SK-N-SH treated with all-trans-retinoic acid at 6 μM for 48 hours (cell line): ENCODE measurements around the gene CCL14.

ENCODE experiments used
- ATAC-seq: fragments of 200-7000 bp; cut with Tn5 transposase; 3 replicates; pipeline ENCODE4 v1.9.1; 2020; ENCODE audit warnings: mild to moderate bottlenecking, moderate library complexity
- ARNTL ChIP-seq: fragments of 450-650 bp; formaldehyde crosslinking; IDR thresholded peaks from 2 replicates; pipeline ENCODE4 v1.5.0; 2020; ENCODE audit warnings: low read depth, mild to moderate bottlenecking, moderate library complexity, borderline replicate concordance
- BACH2 ChIP-seq: fragments of 250-450 bp; sonication (Bioruptor Pico); IDR thresholded peaks from 2 replicates; pipeline ENCODE4 v1.9.0; 2021; ENCODE audit warnings: mild to moderate bottlenecking, borderline replicate concordance
- CREB5 ChIP-seq: fragments of 250-450 bp; sonication (Bioruptor Pico); IDR thresholded peaks from 2 replicates; pipeline ENCODE4 v1.5.1; 2020; ENCODE audit warnings: low read depth, mild to moderate bottlenecking, moderate library complexity
- CSRNP3 ChIP-seq: fragments of 250-450 bp; sonication (Bioruptor Pico); IDR thresholded peaks from 2 replicates; pipeline ENCODE4 v1.5.1; 2021; ENCODE audit warnings: mild to moderate bottlenecking, moderate library complexity
- ESRRG ChIP-seq: fragments of 250-450 bp; sonication (Bioruptor Pico); IDR thresholded peaks from 2 replicates; pipeline ENCODE4 v1.6.1; 2021; ENCODE audit warnings: mild to moderate bottlenecking
- GLIS3 ChIP-seq: fragments of 250-450 bp; sonication (Bioruptor Pico); IDR thresholded peaks from 2 replicates; pipeline ENCODE4 v1.5.0; 2020; ENCODE audit warnings: mild to moderate bottlenecking, moderate library complexity
- ISL1 ChIP-seq: fragments of 250-450 bp; sonication (Bioruptor Pico); IDR thresholded peaks from 2 replicates; pipeline ENCODE4 v2.1.2; 2022; ENCODE audit warnings: mild to moderate bottlenecking, moderate library complexity
- PATZ1 ChIP-seq: fragments of 250-450 bp; sonication (Bioruptor Pico); IDR thresholded peaks from 2 replicates; pipeline ENCODE4 v1.8.0; 2020; ENCODE audit warnings: mild to moderate bottlenecking, moderate library complexity, borderline replicate concordance
- POU6F1 ChIP-seq: fragments of 250-450 bp; sonication (Bioruptor Pico); IDR thresholded peaks from 2 replicates; pipeline ENCODE4 v1.8.0; 2021; ENCODE audit warnings: low read depth, mild to moderate bottlenecking, moderate library complexity, borderline replicate concordance
- RARB ChIP-seq: fragments of 250-450 bp; sonication (Bioruptor Pico); IDR thresholded peaks from 2 replicates; pipeline ENCODE4 v1.8.0; 2021; ENCODE audit warnings: mild to moderate bottlenecking, moderate library complexity
- SNAI2 ChIP-seq: fragments of 250-450 bp; sonication (Bioruptor Pico); IDR thresholded peaks from 2 replicates; pipeline ENCODE4 v1.5.0; 2020; ENCODE audit warnings: mild to moderate bottlenecking, moderate library complexity
- TCF4 ChIP-seq: fragments of 250-450 bp; sonication (Bioruptor Pico); IDR thresholded peaks from 2 replicates; pipeline ENCODE4 v1.8.0; 2021; ENCODE audit warnings: mild to moderate bottlenecking, moderate library complexity, borderline replicate concordance
- TOX ChIP-seq: fragments of 250-450 bp; sonication (Bioruptor Pico); IDR thresholded peaks from 2 replicates; pipeline ENCODE4 v1.8.0; 2021; ENCODE audit warnings: mild to moderate bottlenecking, moderate library complexity, borderline replicate concordance
- TSHZ2 ChIP-seq: fragments of 250-450 bp; sonication (Bioruptor Pico); IDR thresholded peaks from 2 replicates; pipeline ENCODE4 v1.5.0; 2020; ENCODE audit warnings: mild to moderate bottlenecking, moderate library complexity
- ZC3H10 ChIP-seq: fragments of 250-450 bp; sonication (Bioruptor Pico); IDR thresholded peaks from 2 replicates; pipeline ENCODE4 v1.5.1; 2021; ENCODE audit warnings: mild to moderate bottlenecking, moderate library complexity
- ZFP30 ChIP-seq: fragments of 450-650 bp; formaldehyde crosslinking; IDR thresholded peaks from 2 replicates; pipeline ENCODE4 v1.5.0; 2022; ENCODE audit warnings: mild to moderate bottlenecking, moderate library complexity
- ZNF565 ChIP-seq: fragments of 450-650 bp; formaldehyde crosslinking; conservative IDR thresholded peaks from 2 replicates; pipeline ENCODE4 v1.5.0; 2020; ENCODE audit warnings: low read depth, mild to moderate bottlenecking, moderate library complexity
- ZNF70 ChIP-seq: fragments of 450-650 bp; formaldehyde crosslinking; IDR thresholded peaks from 2 replicates; pipeline ENCODE4 v1.5.0; 2020; ENCODE audit warnings: mild to moderate bottlenecking, moderate library complexity
- ZNF8 ChIP-seq: fragments of 450-650 bp; formaldehyde crosslinking; IDR thresholded peaks from 2 replicates; pipeline ENCODE4 v1.5.0; 2020; ENCODE audit warnings: mild to moderate bottlenecking, moderate library complexity

Gene CCL14

GRCh38 chr17:35972066-35972465 is 14.5 kb downstream of the CCL14 start:
- ATAC-seq: no peak
- TF ChIP-seq GLIS3 (CRISPR knock-in tag) (no peak), TSHZ2 (CRISPR knock-in tag) (no peak), ZFP30 (no peak), TCF4 (CRISPR knock-in tag) (no peak), RARB (no peak), ISL1 (CRISPR knock-in tag) (no peak), CSRNP3 (CRISPR knock-in tag) (no peak), BACH2 (CRISPR knock-in tag) (no peak), ZNF565 (CRISPR knock-in tag) (no peak), ZNF70 (CRISPR knock-in tag) (no peak), PATZ1 (CRISPR knock-in tag) (no peak), CREB5 (no peak), ZC3H10 (no peak), ESRRG (CRISPR knock-in tag) (no peak), TOX (CRISPR knock-in tag) (no peak), ZNF8 (CRISPR knock-in tag) (no peak), SNAI2 (no peak), ARNTL (CRISPR knock-in tag) (no peak)

- peak; percentile 94 for ATAC-seq
- no peak for TF ChIP-seq ARNTL (CRISPR knock-in tag)
- no peak for TF ChIP-seq TSHZ2 (CRISPR knock-in tag)
- no peak for TF ChIP-seq ZC3H10
- no peak for TF ChIP-seq ZNF70 (CRISPR knock-in tag)
- no peak for TF ChIP-seq RARB
- TF ChIP-seq POU6F1 (CRISPR knock-in tag): no peak
- TF ChIP-seq TCF4 (CRISPR knock-in tag): no peak
- no peak for TF ChIP-seq ZNF8 (CRISPR knock-in tag)
- no peak for TF ChIP-seq GLIS3 (CRISPR knock-in tag)
- no peak for TF ChIP-seq PATZ1 (CRISPR knock-in tag)
- no peak for TF ChIP-seq ZFP30
These were observed 16.8 kb downstream of the CCL14 start for GRCh38 chr17:35969558-35970380.
